Measurements from ENCODE around the gene HSD17B2.

- TF ChIP-seq, protein P1, sequence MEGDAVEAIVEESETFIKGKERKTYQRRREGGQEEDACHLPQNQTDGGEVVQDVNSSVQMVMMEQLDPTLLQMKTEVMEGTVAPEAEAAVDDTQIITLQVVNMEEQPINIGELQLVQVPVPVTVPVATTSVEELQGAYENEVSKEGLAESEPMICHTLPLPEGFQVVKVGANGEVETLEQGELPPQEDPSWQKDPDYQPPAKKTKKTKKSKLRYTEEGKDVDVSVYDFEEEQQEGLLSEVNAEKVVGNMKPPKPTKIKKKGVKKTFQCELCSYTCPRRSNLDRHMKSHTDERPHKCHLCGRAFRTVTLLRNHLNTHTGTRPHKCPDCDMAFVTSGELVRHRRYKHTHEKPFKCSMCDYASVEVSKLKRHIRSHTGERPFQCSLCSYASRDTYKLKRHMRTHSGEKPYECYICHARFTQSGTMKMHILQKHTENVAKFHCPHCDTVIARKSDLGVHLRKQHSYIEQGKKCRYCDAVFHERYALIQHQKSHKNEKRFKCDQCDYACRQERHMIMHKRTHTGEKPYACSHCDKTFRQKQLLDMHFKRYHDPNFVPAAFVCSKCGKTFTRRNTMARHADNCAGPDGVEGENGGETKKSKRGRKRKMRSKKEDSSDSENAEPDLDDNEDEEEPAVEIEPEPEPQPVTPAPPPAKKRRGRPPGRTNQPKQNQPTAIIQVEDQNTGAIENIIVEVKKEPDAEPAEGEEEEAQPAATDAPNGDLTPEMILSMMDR (conservative IDR thresholded peaks at IDR 0.05 in 1 of 2, IDR thresholded peaks at IDR 0.05 in 1 of 2; ENCODE audit: low read depth in 1 of 2, low read length in 2 of 2), result no peak
- no peak for TF ChIP-seq EZH2 (IDR thresholded peaks at IDR 0.05; ENCODE audit: low read length, missing control alignments)
Observed at GRCh38 chr16:82037251-82037650, 2.2 kb downstream of the HSD17B2 start.
